ENCODE results near the gene TMEM244.
"Not testable (repeated sequence)": the region's sequence is repeated elsewhere in the genome, so short reads cannot be mapped to it uniquely, and the experiment has no call there.

Gene TMEM244

GRCh38 chr6:129882510-129883023, 21.5 kb upstream of the TMEM244 start:
- Histone ChIP-seq H2AFZ (ENCODE audit: low read depth, low read length) (no peak overlapping the region), H3K9ac (ENCODE audit: low read depth, low read length) (no peak overlapping the region)
- TF ChIP-seq CTCF (IDR thresholded peaks at IDR 0.05; ENCODE audit: borderline replicate concordance, extremely low read depth, low read length, poor library complexity, severe bottlenecking) (no peak), EZH2 (IDR thresholded peaks at IDR 0.05; ENCODE audit: borderline replicate concordance, low read depth, low read length, severe bottlenecking) (no peak)

DNA sequence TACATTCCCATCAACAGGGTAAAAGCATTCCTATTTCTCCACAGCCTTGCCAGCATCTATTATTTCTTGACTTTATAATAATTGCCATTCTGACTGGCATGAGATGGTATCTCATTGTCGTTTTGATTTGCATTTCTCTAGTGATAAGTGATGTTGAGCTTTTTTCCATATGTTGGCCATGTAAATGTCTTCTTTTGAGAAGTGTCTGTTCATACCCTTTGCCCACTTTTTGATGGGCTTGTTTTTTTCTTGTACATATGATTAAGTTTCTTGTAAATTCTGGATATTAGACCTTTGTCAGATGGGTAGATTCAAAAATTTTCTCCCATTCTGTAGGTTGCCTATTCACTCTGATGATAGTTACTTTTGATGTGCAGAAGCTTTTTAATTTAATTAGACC, 16.8 kb upstream of the TMEM244 start:
- not testable (repeated sequence) for DNase-seq; ATAC-seq (ENCODE audit: insufficient read depth, low read depth); H3K9me3 ChIP-seq (ENCODE audit: insufficient read depth, low read length, severe bottlenecking); H3K9ac ChIP-seq (ENCODE audit: low read depth, low read length); H3K4me1 ChIP-seq (ENCODE audit: insufficient read depth, low read length); H4K20me1 ChIP-seq (ENCODE audit: insufficient read depth, low read length); H3K27me3 ChIP-seq (ENCODE audit: insufficient read depth, low read length, poor library complexity); H3K4me3 ChIP-seq (ENCODE audit: low read depth in 1 of 2, low read length in 2 of 2); H3K4me2 ChIP-seq (ENCODE audit: insufficient read depth, low read length); H2AFZ ChIP-seq (ENCODE audit: low read depth, low read length); H3K79me2 ChIP-seq (ENCODE audit: insufficient read depth, low read length); H3K36me3 ChIP-seq (ENCODE audit: insufficient read depth, low read length); H3K27ac ChIP-seq (ENCODE audit: low read length)

More at GRCh38 chr6:129882510-129883023, 21.5 kb upstream of the TMEM244 start:
- H3K4me1 ChIP-seq (ENCODE audit: insufficient read depth, low read length): no peaks in the 10 kb centered on the region
- DNase-seq: no peak
- no peaks in the 10 kb centered on the region for H3K36me3 ChIP-seq (ENCODE audit: insufficient read depth, low read length)
- H3K27ac ChIP-seq (ENCODE audit: low read length): no peak overlapping the region
- H3K79me2 ChIP-seq (ENCODE audit: insufficient read depth, low read length): no peaks in the 10 kb centered on the region
- no peaks in the 10 kb centered on the region for H4K20me1 ChIP-seq (ENCODE audit: insufficient read depth, low read length)
- H3K9me3 ChIP-seq (ENCODE audit: insufficient read depth, low read length, severe bottlenecking): no peaks in the 10 kb centered on the region
- no peak overlapping the region for H3K4me3 ChIP-seq (ENCODE audit: low read depth in 1 of 2, low read length in 2 of 2)
- H3K27me3 ChIP-seq (ENCODE audit: insufficient read depth, low read length, poor library complexity): peaks cover 5% of the 10 kb centered on the region
- no peak overlapping the region for H3K4me2 ChIP-seq (ENCODE audit: insufficient read depth, low read length)
- no peak for ATAC-seq (ENCODE audit: insufficient read depth, low read depth)

DNA sequence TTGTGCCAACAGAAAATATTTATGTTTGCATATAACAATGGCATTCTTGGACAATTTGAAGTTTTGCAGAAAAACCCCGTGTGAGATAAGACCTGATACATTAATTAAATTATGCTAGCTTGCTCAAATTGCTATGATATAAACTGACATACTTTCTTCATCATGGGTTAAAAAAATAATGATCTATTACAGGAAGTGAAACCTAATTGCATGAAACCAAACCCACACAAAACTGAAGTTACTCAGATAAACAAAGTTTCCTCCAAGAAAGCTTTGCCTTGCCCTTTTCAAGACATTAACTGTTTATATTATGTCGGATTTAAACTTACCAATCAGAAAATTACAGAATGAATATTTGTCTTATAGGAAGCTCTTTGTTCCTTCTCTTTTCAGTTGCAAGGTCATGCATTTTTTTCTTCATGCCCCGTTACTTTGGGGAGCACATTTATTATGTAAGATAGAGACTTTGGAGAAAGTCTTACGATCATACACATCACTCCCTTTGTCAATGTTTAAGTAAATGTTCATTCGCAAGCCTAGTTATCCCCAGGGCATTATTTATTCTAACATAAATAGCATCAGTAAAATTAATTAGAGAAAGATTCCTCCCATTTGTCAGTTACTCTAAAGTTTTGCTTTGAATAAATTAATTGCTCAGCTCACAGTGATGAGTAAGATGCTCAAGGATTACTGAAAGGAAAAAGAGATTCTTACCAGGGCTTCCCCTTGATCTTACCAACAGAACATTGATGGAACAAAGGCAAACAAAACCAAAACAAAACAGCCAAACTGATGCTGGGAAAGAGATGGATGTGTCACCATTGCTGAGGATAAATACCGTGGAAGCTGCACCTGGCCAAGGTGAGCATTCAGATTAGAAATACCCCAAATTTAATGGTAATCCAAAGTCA, 14.8 kb upstream of the TMEM244 start:
- DNase-seq (no peak), ATAC-seq (ENCODE audit: insufficient read depth, low read depth) (no peak)
- Histone ChIP-seq H3K4me3 (ENCODE audit: low read depth in 1 of 2, low read length in 2 of 2) (no peak overlapping the region), H3K4me1 (ENCODE audit: insufficient read depth, low read length) (no peaks in the 10 kb centered on the region), H3K9ac (ENCODE audit: low read depth, low read length) (no peak overlapping the region), H4K20me1 (ENCODE audit: insufficient read depth, low read length) (no peaks in the 10 kb centered on the region), H3K4me2 (ENCODE audit: insufficient read depth, low read length) (no peak overlapping the region), H2AFZ (ENCODE audit: low read depth, low read length) (no peak overlapping the region), H3K9me3 (ENCODE audit: insufficient read depth, low read length, severe bottlenecking) (no peaks in the 10 kb centered on the region), H3K27me3 (ENCODE audit: insufficient read depth, low read length, poor library complexity) (no peaks in the 10 kb centered on the region), H3K79me2 (ENCODE audit: insufficient read depth, low read length) (no peaks in the 10 kb centered on the region), H3K36me3 (ENCODE audit: insufficient read depth, low read length) (no peaks in the 10 kb centered on the region), H3K27ac (ENCODE audit: low read length) (no peak overlapping the region)
- TF ChIP-seq EZH2 (IDR thresholded peaks at IDR 0.05; ENCODE audit: borderline replicate concordance, low read depth, low read length, severe bottlenecking) (no peak), CTCF (IDR thresholded peaks at IDR 0.05; ENCODE audit: borderline replicate concordance, extremely low read depth, low read length, poor library complexity, severe bottlenecking) (no peak)

DNA sequence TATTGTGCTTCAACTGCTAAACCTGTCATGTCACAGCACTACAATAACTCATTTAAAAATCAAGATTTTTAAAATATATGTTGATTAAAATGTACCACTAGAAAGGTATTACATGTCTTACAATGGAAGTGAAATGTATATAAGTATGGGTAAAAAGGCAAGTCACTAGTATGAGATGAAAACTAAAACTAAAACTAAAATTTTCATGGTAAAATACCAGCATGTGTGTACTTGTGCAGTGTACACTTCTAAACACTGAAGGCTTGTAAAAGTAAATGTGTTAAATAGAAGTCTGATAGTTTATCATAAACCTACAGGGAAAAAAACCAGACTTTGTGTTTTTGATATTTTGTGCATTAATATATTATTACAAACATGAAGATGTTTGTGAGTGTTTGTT, 13.7 kb upstream of the TMEM244 start:
- Histone ChIP-seq H2AFZ (ENCODE audit: low read depth, low read length) (no peak overlapping the region), H4K20me1 (ENCODE audit: insufficient read depth, low read length) (no peaks in the 10 kb centered on the region), H3K36me3 (ENCODE audit: insufficient read depth, low read length) (no peaks in the 10 kb centered on the region), H3K27me3 (ENCODE audit: insufficient read depth, low read length, poor library complexity) (no peaks in the 10 kb centered on the region), H3K4me2 (ENCODE audit: insufficient read depth, low read length) (no peak overlapping the region), H3K79me2 (ENCODE audit: insufficient read depth, low read length) (no peaks in the 10 kb centered on the region), H3K9me3 (ENCODE audit: insufficient read depth, low read length, severe bottlenecking) (no peaks in the 10 kb centered on the region), H3K4me3 (ENCODE audit: low read depth in 1 of 2, low read length in 2 of 2) (no peak overlapping the region), H3K27ac (ENCODE audit: low read length) (no peak overlapping the region), H3K9ac (ENCODE audit: low read depth, low read length) (no peak overlapping the region), H3K4me1 (ENCODE audit: insufficient read depth, low read length) (no peaks in the 10 kb centered on the region)
- DNase-seq: no peak
- no peak for ATAC-seq (ENCODE audit: insufficient read depth, low read depth)
- TF ChIP-seq CTCF (IDR thresholded peaks at IDR 0.05; ENCODE audit: borderline replicate concordance, extremely low read depth, low read length, poor library complexity, severe bottlenecking) (no peak), EZH2 (IDR thresholded peaks at IDR 0.05; ENCODE audit: borderline replicate concordance, low read depth, low read length, severe bottlenecking) (no peak)
